GM13976 (cell line): ENCODE data around the gene HSD17B7.

Experiments
- DNase-seq: peaks from one replicate; pipeline ENCODE4 v3.0.0; 2012; ENCODE audit warnings: low spot score
- CTCF ChIP-seq: IDR thresholded peaks from 2 replicates; pipeline ENCODE4 v1.5.1; 2012; ENCODE audit warnings: borderline replicate concordance, mild to moderate bottlenecking; ENCODE audit not compliant: insufficient read depth; ENCODE audit errors: extremely low read depth, missing control alignments, control extremely low read depth
- in situ Hi-C: fragments of 300-500 bp; cut with MboI; formaldehyde crosslinking; loops from one replicate; pipeline ENCODE4 v1.12.0; 2022; ENCODE audit warnings: low sequenced_read_pairs, mixed read lengths, inconsistent platforms; ENCODE audit not compliant: unreplicated experiment

The HSD17B7 gene

GRCh38 chr1:162859191-162859590 lies 68.7 kb downstream of the HSD17B7 start:
- in situ Hi-C loops = loop anchor here (10.0 kb wide), 1 partner anchor 446 kb away; no protein-coding TSS in a partner anchor
- no peak for TF ChIP-seq CTCF
- DNase-seq = no peak

- no peak for DNase-seq
- in situ Hi-C loops = no loop called here
Measured at GRCh38 chr1:162861101-162861500, 70.6 kb downstream of the HSD17B7 start, which contains the start of gene CCDC190. CCDC190 (minus strand) TSS chr1:162861175; CDS start chr1:162859646, 1,529 bp downstream.

GRCh38 chr1:162861625-162862024 lies 71.1 kb downstream of the HSD17B7 start:
- DNase-seq = no peak
- TF ChIP-seq CTCF = no peak
- in situ Hi-C loops = no loop called here

More at GRCh38 chr1:162861101-162861500, 70.6 kb downstream of the HSD17B7 start, which contains the start of gene CCDC190:
- TF ChIP-seq CTCF = no peak
